Liver (tissue), 9 donors: ENCODE measurements around the gene DPH3. TPM values are rescaled to one million over a fixed set of nuclear protein-coding genes. Genes with fewer than 3 reads are reported as not detected.

Experiments
- DNase-seq: peaks from one replicate; pipeline ENCODE4 v3.0.0-alpha.2; 2017; ENCODE audit warnings: low spot score
- H3K27ac ChIP-seq, 2 donors: one replicate each; pipeline ENCODE4 v1.7.0; 2013; ENCODE audit warnings: inconsistent platforms in 2 of 2, low read length in 2 of 2, control low read depth in 1 of 2, low read depth in 1 of 2, mild to moderate bottlenecking in 1 of 2
- H3K27me3 ChIP-seq, 4 donors: one replicate each; pipeline versions ENCODE4 v1.6.1 to v1.7.0; 2013; ENCODE audit warnings: low read length in 3 of 4, inconsistent platforms in 1 of 4, mild to moderate bottlenecking in 1 of 4, moderate library complexity in 1 of 4; ENCODE audit not compliant: control insufficient read depth in 4 of 4, insufficient read depth in 4 of 4
- H3K36me3 ChIP-seq, 4 donors: one replicate each; pipeline versions ENCODE4 v1.6.1 to v1.7.0; 2013; ENCODE audit warnings: low read length in 3 of 4, mild to moderate bottlenecking in 3 of 4, low read depth in 1 of 4, moderate library complexity in 1 of 4; ENCODE audit not compliant: control insufficient read depth in 4 of 4, insufficient read depth in 3 of 4
- H3K4me1 ChIP-seq, 4 donors: one replicate each; pipeline versions ENCODE4 v1.6.1 to v1.7.0; 2013; ENCODE audit warnings: low read length in 3 of 4, mild to moderate bottlenecking in 3 of 4, moderate library complexity in 1 of 4; ENCODE audit not compliant: control insufficient read depth in 4 of 4, insufficient read depth in 4 of 4
- H3K4me3 ChIP-seq, 3 donors: one replicate each; pipeline versions ENCODE4 v1.6.1 to v1.7.0; 2013; ENCODE audit warnings: low read length in 3 of 3, control low read depth in 1 of 3, low read depth in 1 of 3, mild to moderate bottlenecking in 1 of 3
- H3K9ac ChIP-seq, 2 donors: one replicate each; pipeline ENCODE4 v1.7.0; 2013; ENCODE audit warnings: low read length in 2 of 2, mild to moderate bottlenecking in 2 of 2, moderate library complexity in 2 of 2, control low read depth in 1 of 2, low read depth in 1 of 2
- H3K9me3 ChIP-seq, 4 donors: one replicate each; pipeline versions ENCODE4 v1.6.1 to v1.7.0; 2013; ENCODE audit warnings: low read length in 3 of 4; ENCODE audit not compliant: control insufficient read depth in 4 of 4
- ATF3 ChIP-seq: IDR thresholded peaks from 2 replicates; pipeline ENCODE4 v1.6.1; 2016; ENCODE audit warnings: antibody characterized with exemption
- EGR1 ChIP-seq, 2 donors: IDR thresholded peaks; 2 replicates each; pipeline ENCODE4 v1.6.1; 2016 to 2018; ENCODE audit warnings: antibody characterized with exemption in 2 of 2, low read depth in 2 of 2
- FOXA1 ChIP-seq: IDR thresholded peaks from 2 replicates; pipeline ENCODE4 v1.6.1; 2016; ENCODE audit warnings: antibody characterized with exemption
- FOXA2 ChIP-seq: IDR thresholded peaks from 2 replicates; pipeline ENCODE4 v1.6.1; 2016; ENCODE audit warnings: antibody characterized with exemption
- GABPA ChIP-seq, 2 donors: IDR thresholded peaks in 1 of 2; conservative IDR thresholded peaks in 1 of 2; 2 replicates each; pipeline ENCODE4 v1.6.1; 2016; ENCODE audit warnings: antibody characterized with exemption in 2 of 2, mild to moderate bottlenecking in 1 of 2, moderate library complexity in 1 of 2
- HNF4A ChIP-seq, 2 donors: conservative IDR thresholded peaks; 2 replicates each; pipeline ENCODE4 v1.6.1; 2016; ENCODE audit warnings: antibody characterized with exemption in 2 of 2, mild to moderate bottlenecking in 2 of 2
- HNF4G ChIP-seq: IDR thresholded peaks from 2 replicates; pipeline ENCODE4 v1.6.1; 2016; ENCODE audit warnings: antibody characterized with exemption
- JUND ChIP-seq, 2 donors: IDR thresholded peaks; 2 replicates each; pipeline ENCODE4 v1.6.1; 2016; ENCODE audit warnings: antibody characterized with exemption in 2 of 2
- NR2F2 ChIP-seq: IDR thresholded peaks from 2 replicates; pipeline ENCODE4 v1.6.1; 2016; ENCODE audit warnings: antibody characterized with exemption
- RAD21 ChIP-seq, 2 donors: IDR thresholded peaks; 2 replicates each; pipeline ENCODE4 v1.6.1; 2016; ENCODE audit warnings: antibody characterized with exemption in 2 of 2, mild to moderate bottlenecking in 2 of 2
- REST ChIP-seq: IDR thresholded peaks from 2 replicates; pipeline ENCODE4 v1.6.1; 2016; ENCODE audit warnings: antibody characterized with exemption, mild to moderate bottlenecking
- RXRA ChIP-seq, 2 donors: IDR thresholded peaks; 2 replicates each; pipeline ENCODE4 v1.6.1; 2017 to 2018; ENCODE audit warnings: antibody characterized with exemption in 2 of 2, mild to moderate bottlenecking in 1 of 2
- SP1 ChIP-seq: IDR thresholded peaks from 2 replicates; pipeline ENCODE4 v1.6.1; 2018; ENCODE audit warnings: antibody characterized with exemption, mild to moderate bottlenecking
- TAF1 ChIP-seq: conservative IDR thresholded peaks from 2 replicates; pipeline ENCODE4 v1.6.1; 2016; ENCODE audit warnings: antibody characterized with exemption, mild to moderate bottlenecking
- YY1 ChIP-seq: IDR thresholded peaks from 2 replicates; pipeline ENCODE4 v1.6.1; 2016; ENCODE audit warnings: antibody characterized with exemption, mild to moderate bottlenecking
- WGBS: extraction: QIAGEN DNeasy Blood & Tissue Kit; methylation state at CpG from one replicate; pipeline ENCODE4 v1.1.7; 2013; 5-methylcytosine and 5-hydroxymethylcytosine counted together
- polyA plus RNA-seq, 2 donors: library from polyadenylated mRNA; stranded (reverse) in 1 of 2; unstranded in 1 of 2; fragments of 200-250 nt in 1 of 2; fragments of >200 nt in 1 of 2; fragmentation: Nextera tagmentation in 1 of 2; extraction: Ambion mirVana in 1 of 2; gene quantifications; one replicate each; pipeline versions ENCODE4 v1.2.1 to v1.2.3, GENCODE V29; 2013 to 2015
- total RNA-seq, 2 donors: library from RNA; depleted of rRNA; stranded (reverse); fragments of >200 nt; gene quantifications; one replicate each; pipeline ENCODE4 v1.2.3, GENCODE V29; 2014
- TF ChIP-seq, protein P1 (sequence below): IDR thresholded peaks from 2 replicates; pipeline ENCODE4 v1.6.1; 2016; ENCODE audit warnings: antibody characterized with exemption
- TF ChIP-seq, protein P2 (sequence below): IDR thresholded peaks from 2 replicates; pipeline ENCODE4 v1.6.1; 2016; ENCODE audit warnings: antibody characterized with exemption
- TF ChIP-seq, protein P3 (sequence below): fragments of 150-350 bp; IDR thresholded peaks from 2 replicates; pipeline ENCODE4 v1.5.1; 2017; ENCODE audit warnings: improper control_type of control experiment, low read depth, low read length; ENCODE audit not compliant: missing input control
- donor health status: healthy.
- donor health status: healthy.
- donor health status: healthy.
- donor health status: healthy.
- donor health status: healthy.

Gene DPH3
- total and polyA plus RNA-seq, 4 donors = 7.8 to 19.1 (median 11.6) TPM

- Histone ChIP-seq H3K9me3 (no peaks in the 10 kb centered on the region), H3K4me3 (no peak overlapping the region), H3K27me3 (no peaks in the 10 kb centered on the region), H3K36me3 (peaks cover 0 to 20% (median 14%) of the 10 kb centered on the region in 4 donors), H3K27ac (no peak overlapping the region), H3K4me1 (peaks cover 0 to 17% (median 11%) of the 10 kb centered on the region in 4 donors), H3K9ac (no peak overlapping the region)
- WGBS = 88% methylated on average over 2 of the region's 2 CpGs
- no peak for DNase-seq
- TF ChIP-seq RXRA (IDR thresholded peaks at IDR 0.05) = no peak
- no peak for TF ChIP-seq EGR1 (IDR thresholded peaks at IDR 0.05; ENCODE audit: low read depth in 2 of 2)
- no peak for TF ChIP-seq FOXA1
- no peak for TF ChIP-seq JUND (IDR thresholded peaks at IDR 0.05)
- TF ChIP-seq NR2F2 = no peak
- no peak for TF ChIP-seq FOXA2
- no peak for TF ChIP-seq SP1
- TF ChIP-seq, protein P1, sequence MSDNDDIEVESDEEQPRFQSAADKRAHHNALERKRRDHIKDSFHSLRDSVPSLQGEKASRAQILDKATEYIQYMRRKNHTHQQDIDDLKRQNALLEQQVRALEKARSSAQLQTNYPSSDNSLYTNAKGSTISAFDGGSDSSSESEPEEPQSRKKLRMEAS = no peak
- TF ChIP-seq, protein P2, sequence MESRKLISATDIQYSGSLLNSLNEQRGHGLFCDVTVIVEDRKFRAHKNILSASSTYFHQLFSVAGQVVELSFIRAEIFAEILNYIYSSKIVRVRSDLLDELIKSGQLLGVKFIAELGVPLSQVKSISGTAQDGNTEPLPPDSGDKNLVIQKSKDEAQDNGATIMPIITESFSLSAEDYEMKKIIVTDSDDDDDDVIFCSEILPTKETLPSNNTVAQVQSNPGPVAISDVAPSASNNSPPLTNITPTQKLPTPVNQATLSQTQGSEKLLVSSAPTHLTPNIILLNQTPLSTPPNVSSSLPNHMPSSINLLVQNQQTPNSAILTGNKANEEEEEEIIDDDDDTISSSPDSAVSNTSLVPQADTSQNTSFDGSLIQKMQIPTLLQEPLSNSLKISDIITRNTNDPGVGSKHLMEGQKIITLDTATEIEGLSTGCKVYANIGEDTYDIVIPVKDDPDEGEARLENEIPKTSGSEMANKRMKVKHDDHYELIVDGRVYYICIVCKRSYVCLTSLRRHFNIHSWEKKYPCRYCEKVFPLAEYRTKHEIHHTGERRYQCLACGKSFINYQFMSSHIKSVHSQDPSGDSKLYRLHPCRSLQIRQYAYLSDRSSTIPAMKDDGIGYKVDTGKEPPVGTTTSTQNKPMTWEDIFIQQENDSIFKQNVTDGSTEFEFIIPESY = no peak
- TF ChIP-seq REST = no peak
- no peak for TF ChIP-seq GABPA (IDR thresholded peaks at IDR 0.05 in 1 of 2, conservative IDR thresholded peaks at IDR 0.05 in 1 of 2)
- TF ChIP-seq TAF1 = no peak
- no peak for TF ChIP-seq HNF4G
- TF ChIP-seq ATF3 = no peak
- no peak for TF ChIP-seq HNF4A (conservative IDR thresholded peaks at IDR 0.05)
- no peak for TF ChIP-seq RAD21 (IDR thresholded peaks at IDR 0.05)
- TF ChIP-seq YY1 = no peak
Measured at GRCh38 chr3:16257309-16257708, 7.4 kb downstream of the DPH3 start.

- Histone ChIP-seq H3K27ac (no peak overlapping the region), H3K9ac (no peak overlapping the region), H3K36me3 (peaks cover 0 to 19% (median 14%) of the 10 kb centered on the region in 4 donors), H3K9me3 (no peaks in the 10 kb centered on the region), H3K4me3 (no peak overlapping the region), H3K4me1 (peaks cover 0 to 21% (median 17%) of the 10 kb centered on the region in 4 donors), H3K27me3 (no peaks in the 10 kb centered on the region)
- 96% methylated on average over 5 of the region's 5 CpGs for WGBS
- DNase-seq = no peak
- TF ChIP-seq JUND (IDR thresholded peaks at IDR 0.05) = no peak
- no peak for TF ChIP-seq ATF3
- TF ChIP-seq, protein P3, sequence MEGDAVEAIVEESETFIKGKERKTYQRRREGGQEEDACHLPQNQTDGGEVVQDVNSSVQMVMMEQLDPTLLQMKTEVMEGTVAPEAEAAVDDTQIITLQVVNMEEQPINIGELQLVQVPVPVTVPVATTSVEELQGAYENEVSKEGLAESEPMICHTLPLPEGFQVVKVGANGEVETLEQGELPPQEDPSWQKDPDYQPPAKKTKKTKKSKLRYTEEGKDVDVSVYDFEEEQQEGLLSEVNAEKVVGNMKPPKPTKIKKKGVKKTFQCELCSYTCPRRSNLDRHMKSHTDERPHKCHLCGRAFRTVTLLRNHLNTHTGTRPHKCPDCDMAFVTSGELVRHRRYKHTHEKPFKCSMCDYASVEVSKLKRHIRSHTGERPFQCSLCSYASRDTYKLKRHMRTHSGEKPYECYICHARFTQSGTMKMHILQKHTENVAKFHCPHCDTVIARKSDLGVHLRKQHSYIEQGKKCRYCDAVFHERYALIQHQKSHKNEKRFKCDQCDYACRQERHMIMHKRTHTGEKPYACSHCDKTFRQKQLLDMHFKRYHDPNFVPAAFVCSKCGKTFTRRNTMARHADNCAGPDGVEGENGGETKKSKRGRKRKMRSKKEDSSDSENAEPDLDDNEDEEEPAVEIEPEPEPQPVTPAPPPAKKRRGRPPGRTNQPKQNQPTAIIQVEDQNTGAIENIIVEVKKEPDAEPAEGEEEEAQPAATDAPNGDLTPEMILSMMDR = no peak
- no peak for TF ChIP-seq NR2F2
- TF ChIP-seq EGR1 (IDR thresholded peaks at IDR 0.05; ENCODE audit: low read depth in 2 of 2) = no peak
- TF ChIP-seq HNF4G = no peak
- TF ChIP-seq RAD21 (IDR thresholded peaks at IDR 0.05) = no peak
- no peak for TF ChIP-seq GABPA (IDR thresholded peaks at IDR 0.05 in 1 of 2, conservative IDR thresholded peaks at IDR 0.05 in 1 of 2)
- TF ChIP-seq, protein P1 = no peak
- TF ChIP-seq YY1 = no peak
- no peak for TF ChIP-seq RXRA (IDR thresholded peaks at IDR 0.05)
- no peak for TF ChIP-seq TAF1
- no peak for TF ChIP-seq HNF4A (conservative IDR thresholded peaks at IDR 0.05)
- no peak for TF ChIP-seq FOXA1
- no peak for TF ChIP-seq FOXA2
- TF ChIP-seq, protein P2 = no peak
- TF ChIP-seq SP1 = no peak
Measured at GRCh38 chr3:16255726-16256125, 9.0 kb downstream of the DPH3 start.
